ENCODE results near the gene SEMG2. TPM values are rescaled to one million over a fixed set of nuclear protein-coding genes. Genes with fewer than 3 reads are reported as not detected.

The SEMG2 gene
- total RNA-seq, 2 experiments from 2014 or later: not detected

DNA sequence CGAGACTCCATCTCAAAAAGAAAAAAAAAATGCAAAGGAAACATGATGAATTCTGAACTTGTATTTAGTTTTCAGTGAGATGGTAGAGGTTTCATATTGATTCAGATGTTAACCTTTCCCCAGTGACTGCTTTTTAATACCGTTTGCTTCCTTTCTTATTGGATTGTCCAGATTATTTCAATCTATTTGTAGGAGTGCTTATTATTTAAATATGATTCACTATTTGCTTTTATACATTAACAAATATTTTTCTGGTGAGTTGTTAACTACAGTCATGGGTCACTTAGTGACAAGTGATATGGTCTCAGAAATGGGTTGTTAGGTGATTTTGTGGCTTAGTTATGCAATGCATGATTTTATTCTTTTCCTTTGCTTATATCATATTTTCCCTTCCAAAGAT lies 38.1 kb upstream of the SEMG2 start:
- intact Hi-C loops (cut with DNase I, micrococcal nuclease): no loop called here
- POLR2A ChIA-PET: no interaction called here
- no peaks in the 10 kb centered on the region for H3K4me1 Mint-ChIP-seq (ENCODE audit: low read depth)

DNA sequence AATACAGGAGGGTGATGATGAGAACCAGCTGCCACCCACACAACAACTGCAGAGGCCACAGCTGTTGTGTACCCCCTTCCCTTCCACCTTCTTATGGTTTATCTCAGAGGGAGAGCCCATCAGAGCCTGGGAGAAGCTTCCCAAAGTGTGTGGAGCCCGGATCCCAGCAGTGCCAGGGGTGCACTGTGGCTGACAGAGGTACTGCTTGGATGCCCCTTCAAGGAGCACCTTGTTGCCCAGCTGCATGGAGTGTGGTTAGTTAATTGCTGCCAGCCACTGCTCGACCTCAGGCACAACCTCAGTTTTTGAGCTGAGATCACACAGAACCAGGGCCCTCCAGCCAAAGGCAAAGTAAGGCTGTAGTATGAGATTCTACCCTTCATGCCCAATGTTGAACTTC lies 33.5 kb upstream of the SEMG2 start:
- H3K4me3 Mint-ChIP-seq: no peak overlapping the region
- POLR2A ChIA-PET: no interaction called here
- Histone ChIP-seq H3K36me3 (ENCODE audit: insufficient read depth, low read length) (no peaks in the 10 kb centered on the region), H3K4me3 (ENCODE audit: low read length) (no peak overlapping the region), H3K4me1 (ENCODE audit: insufficient read depth, low read length) (no peaks in the 10 kb centered on the region), H3K9me3 (ENCODE audit: control insufficient read depth in 1 of 2, insufficient read depth in 1 of 2, low read length in 2 of 2) (no peaks in the 10 kb centered on the region), H3K27me3 (ENCODE audit: control insufficient read depth in 1 of 2, insufficient read depth in 2 of 2, low read length in 2 of 2) (peaks cover 0 to 2% of the 10 kb centered on the region in 2 experiments), H3K27ac (ENCODE audit: low read depth in 1 of 2, low read length in 2 of 2) (no peak overlapping the region)
- intact Hi-C loops (cut with DNase I, micrococcal nuclease): no loop called here
- H3K27me3 Mint-ChIP-seq: peaks cover 16% of the 10 kb centered on the region
- H3K36me3 Mint-ChIP-seq (ENCODE audit: low read depth): no peaks in the 10 kb centered on the region
- H3K27ac Mint-ChIP-seq: no peak overlapping the region
- DNase-seq: no peak
- H3K4me1 Mint-ChIP-seq (ENCODE audit: low read depth): no peaks in the 10 kb centered on the region
- CTCF ChIA-PET: interaction anchor here (1.5 kb wide), 1 partner anchor 103 kb away, joined by 3 read pairs; no protein-coding TSS in a partner anchor
- no peak for ATAC-seq (ENCODE audit: poor library complexity)
- H3K9me3 Mint-ChIP-seq: no peaks in the 10 kb centered on the region
- TF ChIP-seq, protein P1, sequence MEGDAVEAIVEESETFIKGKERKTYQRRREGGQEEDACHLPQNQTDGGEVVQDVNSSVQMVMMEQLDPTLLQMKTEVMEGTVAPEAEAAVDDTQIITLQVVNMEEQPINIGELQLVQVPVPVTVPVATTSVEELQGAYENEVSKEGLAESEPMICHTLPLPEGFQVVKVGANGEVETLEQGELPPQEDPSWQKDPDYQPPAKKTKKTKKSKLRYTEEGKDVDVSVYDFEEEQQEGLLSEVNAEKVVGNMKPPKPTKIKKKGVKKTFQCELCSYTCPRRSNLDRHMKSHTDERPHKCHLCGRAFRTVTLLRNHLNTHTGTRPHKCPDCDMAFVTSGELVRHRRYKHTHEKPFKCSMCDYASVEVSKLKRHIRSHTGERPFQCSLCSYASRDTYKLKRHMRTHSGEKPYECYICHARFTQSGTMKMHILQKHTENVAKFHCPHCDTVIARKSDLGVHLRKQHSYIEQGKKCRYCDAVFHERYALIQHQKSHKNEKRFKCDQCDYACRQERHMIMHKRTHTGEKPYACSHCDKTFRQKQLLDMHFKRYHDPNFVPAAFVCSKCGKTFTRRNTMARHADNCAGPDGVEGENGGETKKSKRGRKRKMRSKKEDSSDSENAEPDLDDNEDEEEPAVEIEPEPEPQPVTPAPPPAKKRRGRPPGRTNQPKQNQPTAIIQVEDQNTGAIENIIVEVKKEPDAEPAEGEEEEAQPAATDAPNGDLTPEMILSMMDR (IDR thresholded peaks at IDR 0.05): no peak

More for the DNA sequence above, 38.1 kb upstream of the SEMG2 start:
- ATAC-seq (ENCODE audit: poor library complexity) (no peak), DNase-seq (no peak)
- TF ChIP-seq, protein P1 (IDR thresholded peaks at IDR 0.05): no peak
- H3K9me3 Mint-ChIP-seq: no peaks in the 10 kb centered on the region
- no peak overlapping the region for H3K4me3 Mint-ChIP-seq
- H3K27ac Mint-ChIP-seq: no peak overlapping the region
- peaks cover 16% of the 10 kb centered on the region for H3K27me3 Mint-ChIP-seq
- Histone ChIP-seq H3K27ac (ENCODE audit: low read depth in 1 of 2, low read length in 2 of 2) (no peak overlapping the region), H3K27me3 (ENCODE audit: control insufficient read depth in 1 of 2, insufficient read depth in 2 of 2, low read length in 2 of 2) (no peaks in the 10 kb centered on the region), H3K4me3 (ENCODE audit: low read length) (no peak overlapping the region), H3K36me3 (ENCODE audit: insufficient read depth, low read length) (no peaks in the 10 kb centered on the region), H3K4me1 (ENCODE audit: insufficient read depth, low read length) (no peaks in the 10 kb centered on the region), H3K9me3 (ENCODE audit: control insufficient read depth in 1 of 2, insufficient read depth in 1 of 2, low read length in 2 of 2) (no peaks in the 10 kb centered on the region)
- no peaks in the 10 kb centered on the region for H3K36me3 Mint-ChIP-seq (ENCODE audit: low read depth)
- CTCF ChIA-PET: no interaction called here

DNA sequence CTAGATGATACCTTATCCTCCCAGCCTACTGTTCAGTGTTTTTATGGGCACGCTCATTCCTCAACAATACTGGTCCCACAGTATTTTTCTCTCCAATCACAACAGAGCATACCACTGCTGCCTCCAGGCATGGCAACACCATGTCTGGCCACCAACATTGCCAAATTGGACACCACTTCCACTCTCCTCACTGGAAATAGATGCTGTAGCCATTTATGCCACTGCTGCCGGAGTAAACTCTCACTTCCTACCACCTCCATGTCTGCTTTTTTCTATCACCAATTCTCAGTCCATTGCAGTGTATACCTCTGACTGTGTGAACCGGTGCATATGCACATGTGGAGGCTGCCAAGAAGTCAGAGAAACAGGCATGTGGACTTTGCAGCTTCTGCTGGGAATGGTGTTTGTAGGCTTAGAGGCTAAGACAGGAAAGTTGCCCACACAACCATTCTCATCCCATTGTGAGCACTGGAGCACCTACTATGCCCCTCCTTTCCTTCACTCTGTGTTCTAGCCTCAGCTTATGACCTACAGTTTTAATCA lies 32.0 kb upstream of the SEMG2 start:
- peaks cover 26% of the 10 kb centered on the region for H3K27me3 Mint-ChIP-seq
- TF ChIP-seq, protein P1 (IDR thresholded peaks at IDR 0.05): no peak
- Histone ChIP-seq H3K4me3 (ENCODE audit: low read length) (no peak overlapping the region), H3K36me3 (ENCODE audit: insufficient read depth, low read length) (no peaks in the 10 kb centered on the region), H3K27ac (ENCODE audit: low read depth in 1 of 2, low read length in 2 of 2) (no peak overlapping the region), H3K9me3 (ENCODE audit: control insufficient read depth in 1 of 2, insufficient read depth in 1 of 2, low read length in 2 of 2) (no peaks in the 10 kb centered on the region), H3K27me3 (ENCODE audit: control insufficient read depth in 1 of 2, insufficient read depth in 2 of 2, low read length in 2 of 2) (peaks cover 0 to 2% of the 10 kb centered on the region in 2 experiments), H3K4me1 (ENCODE audit: insufficient read depth, low read length) (no peaks in the 10 kb centered on the region)
- no peaks in the 10 kb centered on the region for H3K4me1 Mint-ChIP-seq (ENCODE audit: low read depth)
- DNase-seq (no peak), ATAC-seq (ENCODE audit: poor library complexity) (no peak)
- ChIA-PET POLR2A (no interaction called here), CTCF (no interaction called here)
- no peaks in the 10 kb centered on the region for H3K36me3 Mint-ChIP-seq (ENCODE audit: low read depth)
- no peaks in the 10 kb centered on the region for H3K9me3 Mint-ChIP-seq
- no peak overlapping the region for H3K27ac Mint-ChIP-seq
- intact Hi-C loops (cut with DNase I, micrococcal nuclease): no loop called here
- no peak overlapping the region for H3K4me3 Mint-ChIP-seq

All from CD4-positive, alpha-beta T cell (primary cell).